Rectal smooth muscle tissue (tissue), 1 donor: ENCODE data around the gene P2RY2.
"Not testable (repeated sequence)": the region's sequence is repeated elsewhere in the genome, so short reads cannot be mapped to it uniquely, and the experiment has no call there.

Source experiments
- H3K27ac ChIP-seq: one replicate; pipeline ENCODE4 v1.7.0; 2013; ENCODE audit warnings: low read depth, low read length, inconsistent platforms
- H3K27me3 ChIP-seq: one replicate; pipeline ENCODE4 v1.7.0; 2013; ENCODE audit warnings: low read length; ENCODE audit not compliant: control insufficient read depth, insufficient read depth
- H3K36me3 ChIP-seq: one replicate; pipeline ENCODE4 v1.7.0; 2013; ENCODE audit warnings: low read length; ENCODE audit not compliant: control insufficient read depth, insufficient read depth
- H3K4me1 ChIP-seq: one replicate; pipeline ENCODE4 v1.7.0; 2013; ENCODE audit warnings: low read length; ENCODE audit not compliant: control insufficient read depth, insufficient read depth
- H3K4me3 ChIP-seq: one replicate; pipeline ENCODE4 v1.7.0; 2013; ENCODE audit warnings: low read length
- H3K9ac ChIP-seq: one replicate; pipeline ENCODE4 v1.7.0; 2013; ENCODE audit warnings: low read length

P2RY2 gene

DNA sequence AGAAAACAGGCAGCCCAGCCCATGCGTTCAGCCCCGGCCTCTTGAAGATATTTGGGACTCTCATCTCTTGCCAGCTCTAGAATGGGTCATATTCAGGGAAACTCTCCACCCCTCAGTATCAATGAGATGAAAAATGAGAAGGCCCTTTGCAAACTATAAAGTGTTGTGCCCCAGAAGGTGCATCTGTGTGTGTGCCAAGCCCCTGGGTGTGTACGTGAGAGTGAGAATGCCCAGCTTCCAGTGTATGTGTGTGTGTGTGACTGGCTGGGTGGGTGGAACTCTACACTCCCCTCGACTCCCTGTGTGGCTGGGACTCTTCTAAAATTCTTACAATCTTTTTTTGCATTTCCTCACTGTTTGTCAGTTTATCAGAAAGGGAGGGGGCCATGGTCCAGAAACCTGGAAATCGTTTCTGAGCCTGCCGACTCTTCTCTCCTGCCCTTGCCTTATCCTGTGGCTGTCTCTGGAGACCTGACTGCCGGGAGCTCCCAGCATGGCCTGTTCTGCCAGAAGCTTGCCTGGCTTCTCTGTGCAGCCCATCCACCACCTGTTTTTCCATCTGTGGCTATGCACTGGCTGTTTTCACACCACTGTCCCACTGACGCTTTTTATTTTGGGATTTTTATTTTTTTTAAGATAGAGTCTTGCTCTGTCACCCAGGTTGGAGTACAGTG is 55.3 kb downstream of the P2RY2 start:
- H3K27ac ChIP-seq, result no peak overlapping the region
- H3K9ac ChIP-seq, result no peak overlapping the region
- H3K27me3 ChIP-seq, result no peaks in the 10 kb centered on the region
- no peak overlapping the region for H3K4me3 ChIP-seq
- no peaks in the 10 kb centered on the region for H3K4me1 ChIP-seq
- H3K36me3 ChIP-seq, result no peaks in the 10 kb centered on the region

- H3K4me1 ChIP-seq, H3K27ac ChIP-seq, H3K9ac ChIP-seq, H3K36me3 ChIP-seq, H3K4me3 ChIP-seq, H3K27me3 ChIP-seq: not testable (repeated sequence)
These were observed 56.1 kb downstream of the P2RY2 start for GRCh38 chr11:73274191-73274590.

GRCh38 chr11:73274722-73275380 is 56.8 kb downstream of the P2RY2 start:
- no peak overlapping the region for H3K4me3 ChIP-seq
- H3K27ac ChIP-seq, result no peak overlapping the region
- H3K36me3 ChIP-seq, result no peaks in the 10 kb centered on the region
- no peaks in the 10 kb centered on the region for H3K27me3 ChIP-seq
- no peaks in the 10 kb centered on the region for H3K4me1 ChIP-seq
- no peak overlapping the region for H3K9ac ChIP-seq

GRCh38 chr11:73275381-73275750 is 57.3 kb downstream of the P2RY2 start:
- no peak overlapping the region for H3K9ac ChIP-seq
- no peaks in the 10 kb centered on the region for H3K36me3 ChIP-seq
- H3K27ac ChIP-seq, result no peak overlapping the region
- no peaks in the 10 kb centered on the region for H3K27me3 ChIP-seq
- H3K4me3 ChIP-seq, result no peak overlapping the region
- H3K4me1 ChIP-seq, result no peaks in the 10 kb centered on the region

GRCh38 chr11:73277467-73277866 is 59.4 kb downstream of the P2RY2 start:
- Histone ChIP-seq H3K27ac (no peak overlapping the region), H3K36me3 (no peaks in the 10 kb centered on the region), H3K4me3 (no peak overlapping the region), H3K9ac (no peak overlapping the region), H3K4me1 (no peaks in the 10 kb centered on the region), H3K27me3 (no peaks in the 10 kb centered on the region)

DNA sequence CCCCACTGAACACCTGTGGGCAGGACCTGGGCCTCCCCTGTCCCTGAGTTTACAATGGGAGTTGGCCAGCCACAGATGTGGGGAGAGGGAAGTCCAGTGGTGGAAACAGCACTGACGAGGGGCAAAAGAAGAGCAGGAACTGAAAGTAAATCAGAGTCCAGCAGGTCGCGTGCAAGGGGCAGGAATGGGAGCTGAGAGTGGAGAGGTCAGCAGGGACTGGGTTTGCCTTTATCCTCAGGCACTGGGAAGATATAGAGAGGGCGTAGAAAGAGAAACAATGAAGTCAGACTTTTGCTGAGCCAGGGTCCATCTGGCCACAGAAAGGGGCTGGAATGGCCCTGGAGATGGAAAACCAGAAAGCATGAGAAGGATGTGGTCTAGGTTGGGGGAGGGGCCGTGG is 62.5 kb downstream of the P2RY2 start:
- no peak overlapping the region for H3K27ac ChIP-seq
- no peak overlapping the region for H3K4me3 ChIP-seq
- H3K4me1 ChIP-seq, result no peaks in the 10 kb centered on the region
- H3K36me3 ChIP-seq, result no peaks in the 10 kb centered on the region
- H3K9ac ChIP-seq, result no peak overlapping the region
- H3K27me3 ChIP-seq, result no peaks in the 10 kb centered on the region

GRCh38 chr11:73281201-73281741 is 63.2 kb downstream of the P2RY2 start:
- Histone ChIP-seq H3K4me3 (no peak overlapping the region), H3K27ac (peak overlapping the region; percentile 35), H3K27me3 (no peaks in the 10 kb centered on the region), H3K9ac (no peak overlapping the region), H3K36me3 (no peaks in the 10 kb centered on the region), H3K4me1 (no peaks in the 10 kb centered on the region)

DNA sequence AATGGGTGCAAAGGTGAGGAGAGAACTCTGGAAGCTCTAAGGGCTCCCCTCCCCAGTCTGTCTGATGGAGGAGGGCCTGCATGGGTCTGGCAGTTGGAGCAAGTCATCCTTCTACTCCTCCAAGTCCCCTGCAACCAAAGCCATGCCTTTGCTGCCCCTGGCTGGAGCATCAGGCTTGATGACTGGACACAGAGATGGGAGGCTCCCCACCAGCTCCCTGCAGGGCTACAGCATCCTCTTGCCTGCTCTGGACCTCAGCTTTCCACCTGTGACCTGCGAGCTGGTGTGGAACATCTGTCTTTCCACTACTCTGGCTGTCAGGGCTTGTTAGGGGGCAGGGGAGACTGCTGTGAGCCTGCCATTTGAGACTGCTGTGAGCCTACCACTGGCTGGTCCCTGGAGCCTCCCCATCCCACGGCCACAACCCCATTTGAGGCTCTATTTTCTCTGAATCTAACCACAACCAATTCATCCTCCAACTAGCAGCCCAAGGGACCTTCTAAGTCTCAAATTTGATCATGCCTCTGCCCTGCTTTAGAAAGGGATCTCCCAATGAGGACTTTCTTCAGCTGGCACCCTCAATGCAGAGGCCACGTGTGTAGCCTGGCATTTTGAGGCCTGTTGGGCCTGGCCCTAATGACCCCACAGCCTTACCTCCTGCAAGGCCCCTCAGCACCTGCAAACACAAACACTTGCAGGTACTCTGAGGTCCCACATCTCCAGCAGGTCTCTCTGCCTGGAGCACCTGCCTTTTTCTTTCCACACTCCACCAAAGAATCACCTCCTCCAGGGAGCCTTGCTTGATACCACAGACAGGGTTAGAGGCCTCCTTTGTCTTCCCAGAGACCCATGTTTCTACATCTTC is 63.9 kb downstream of the P2RY2 start:
- Histone ChIP-seq H3K4me1 (no peaks in the 10 kb centered on the region), H3K27me3 (no peaks in the 10 kb centered on the region), H3K36me3 (no peaks in the 10 kb centered on the region), H3K4me3 (no peak overlapping the region), H3K9ac (no peak overlapping the region), H3K27ac (no peak overlapping the region)

DNA sequence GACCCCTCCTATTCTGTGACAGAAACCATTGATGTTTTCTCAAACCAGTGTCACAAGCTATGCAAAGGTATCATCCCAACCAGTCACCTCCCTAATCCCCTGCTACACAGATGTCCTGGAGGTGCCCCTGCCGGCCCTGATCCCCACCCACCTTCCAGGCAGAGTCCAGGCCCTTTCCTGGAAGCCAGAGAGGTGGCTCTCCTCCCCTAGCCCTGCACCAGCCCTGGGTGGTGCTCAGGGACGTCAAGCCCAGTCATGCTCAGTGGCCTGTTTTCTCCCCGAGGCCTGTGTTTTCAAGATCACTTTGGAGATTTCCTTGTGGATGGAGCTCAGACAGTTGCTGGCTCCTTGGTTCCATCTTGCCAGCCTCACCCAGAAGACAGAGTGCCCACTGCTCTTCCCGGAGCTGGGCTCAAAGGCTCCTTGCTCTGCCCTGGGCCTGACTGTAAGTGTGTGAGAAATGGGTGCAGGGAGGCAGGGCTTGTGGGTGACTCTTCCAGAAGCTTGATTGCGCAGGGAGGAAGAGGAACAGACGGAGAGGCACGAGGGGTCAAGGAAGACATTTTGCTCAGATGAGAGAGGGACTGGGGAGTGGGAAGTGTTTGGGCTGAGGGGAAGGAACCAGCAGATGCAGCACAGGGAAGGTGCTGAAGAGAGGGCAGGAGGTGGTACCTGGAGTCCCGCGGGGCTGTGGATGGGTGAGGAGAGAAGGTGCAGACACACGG is 65.4 kb downstream of the P2RY2 start:
- H3K9ac ChIP-seq, result no peak overlapping the region
- no peak overlapping the region for H3K4me3 ChIP-seq
- H3K27ac ChIP-seq, result no peak overlapping the region
- no peaks in the 10 kb centered on the region for H3K36me3 ChIP-seq
- no peaks in the 10 kb centered on the region for H3K4me1 ChIP-seq
- H3K27me3 ChIP-seq, result no peaks in the 10 kb centered on the region

- Histone ChIP-seq H3K27me3 (no peaks in the 10 kb centered on the region), H3K4me3 (no peak overlapping the region), H3K4me1 (peaks cover 1% of the 10 kb centered on the region), H3K36me3 (no peaks in the 10 kb centered on the region), H3K9ac (no peak overlapping the region), H3K27ac (no peak overlapping the region)
These were observed 66.0 kb downstream of the P2RY2 start for GRCh38 chr11:73284106-73284505.

GRCh38 chr11:73285721-73286120 is 67.6 kb downstream of the P2RY2 start:
- Histone ChIP-seq H3K27ac (no peak overlapping the region), H3K36me3 (no peaks in the 10 kb centered on the region), H3K4me3 (no peak overlapping the region), H3K9ac (no peak overlapping the region), H3K27me3 (no peaks in the 10 kb centered on the region), H3K4me1 (peaks cover 4% of the 10 kb centered on the region)
